Osteoblast (primary cell): ENCODE data around the gene KIRREL2. TPM values are rescaled to one million over a fixed set of nuclear protein-coding genes. Genes with fewer than 3 reads are reported as not detected.

ENCODE experiments used
- DNase-seq: peaks from one replicate; pipeline ENCODE4 v3.0.0; 2011; ENCODE audit warnings: low spot score, mixed read lengths; ENCODE audit not compliant: insufficient read length; ENCODE audit errors: missing footprints
- H2AFZ ChIP-seq: 2 replicates; pipeline ENCODE4 v1.6.0; 2011; ENCODE audit warnings: mild to moderate bottlenecking, low read length
- H3K27ac ChIP-seq: 2 replicates; pipeline ENCODE4 v1.5.1; 2011; ENCODE audit warnings: mild to moderate bottlenecking, low read depth, low read length, moderate library complexity
- H3K27me3 ChIP-seq: 2 replicates; pipeline ENCODE4 v1.6.0; 2012; ENCODE audit warnings: mild to moderate bottlenecking, control low read depth, inconsistent platforms, low read length, moderate library complexity; ENCODE audit not compliant: insufficient read depth
- H3K36me3 ChIP-seq: 2 replicates; pipeline ENCODE4 v1.5.1; 2011; ENCODE audit warnings: mild to moderate bottlenecking, low read length, control low read depth, moderate library complexity; ENCODE audit not compliant: insufficient read depth
- H3K4me1 ChIP-seq: 2 replicates; pipeline ENCODE4 v1.5.1; 2011; ENCODE audit warnings: mild to moderate bottlenecking, low read length, control low read depth, moderate library complexity; ENCODE audit not compliant: insufficient read depth
- H3K4me2 ChIP-seq: 2 replicates; pipeline ENCODE4 v1.6.0; 2011; ENCODE audit warnings: mild to moderate bottlenecking, low read length; ENCODE audit not compliant: insufficient read depth
- H3K4me3 ChIP-seq: fragments of 200-600 bp; sonication (generic); 3 replicates; pipeline ENCODE4 v1.5.1; 2012; ENCODE audit warnings: mild to moderate bottlenecking, low read length, inconsistent platforms; ENCODE audit not compliant: insufficient read depth
- H3K79me2 ChIP-seq: 2 replicates; pipeline ENCODE4 v1.6.0; 2012; ENCODE audit warnings: mild to moderate bottlenecking, low read length, control low read depth, inconsistent platforms; ENCODE audit not compliant: insufficient read depth
- H3K9me3 ChIP-seq: 2 replicates; pipeline ENCODE4 v1.5.1; 2011; ENCODE audit warnings: low read depth, low read length, control low read depth
- H4K20me1 ChIP-seq: 2 replicates; pipeline ENCODE4 v1.6.0; 2012; ENCODE audit warnings: mild to moderate bottlenecking, low read length, control low read depth; ENCODE audit not compliant: insufficient read depth
- CTCF ChIP-seq: IDR thresholded peaks from 2 replicates; pipeline ENCODE4 v1.5.1; 2011; ENCODE audit warnings: mild to moderate bottlenecking, low read depth, low read length, moderate library complexity; ENCODE audit errors: extremely low read depth
- total RNA-seq: library from RNA; depleted of rRNA; stranded (reverse); fragments of >200 nt; gene quantifications from 2 replicates; pipeline ENCODE4 v1.2.3, GENCODE V29; 2012

Gene KIRREL2
- total RNA-seq, 1 donor = not detected

- no peak for DNase-seq
- Histone ChIP-seq H3K4me2 (no peak overlapping the region), H3K9me3 (no peaks in the 10 kb centered on the region), H3K27me3 (peaks cover 5% of the 10 kb centered on the region), H3K4me3 (no peak overlapping the region), H3K36me3 (no peaks in the 10 kb centered on the region), H3K4me1 (no peaks in the 10 kb centered on the region), H3K27ac (no peak overlapping the region), H3K79me2 (no peaks in the 10 kb centered on the region), H2AFZ (no peak overlapping the region), H4K20me1 (no peaks in the 10 kb centered on the region)
- no peak for TF ChIP-seq CTCF
These were observed 38.3 kb upstream of the KIRREL2 start for GRCh38 chr19:35818445-35818844.

GRCh38 chr19:35822579-35822978 lies 34.1 kb upstream of the KIRREL2 start:
- Histone ChIP-seq H2AFZ (no peak overlapping the region), H3K79me2 (no peaks in the 10 kb centered on the region), H3K4me2 (no peak overlapping the region), H3K27me3 (peaks cover 5% of the 10 kb centered on the region), H3K9me3 (no peaks in the 10 kb centered on the region), H4K20me1 (no peaks in the 10 kb centered on the region), H3K27ac (no peak overlapping the region), H3K4me3 (no peak overlapping the region), H3K4me1 (no peaks in the 10 kb centered on the region), H3K36me3 (no peaks in the 10 kb centered on the region)
- TF ChIP-seq CTCF = no peak
- DNase-seq = no peak

DNA sequence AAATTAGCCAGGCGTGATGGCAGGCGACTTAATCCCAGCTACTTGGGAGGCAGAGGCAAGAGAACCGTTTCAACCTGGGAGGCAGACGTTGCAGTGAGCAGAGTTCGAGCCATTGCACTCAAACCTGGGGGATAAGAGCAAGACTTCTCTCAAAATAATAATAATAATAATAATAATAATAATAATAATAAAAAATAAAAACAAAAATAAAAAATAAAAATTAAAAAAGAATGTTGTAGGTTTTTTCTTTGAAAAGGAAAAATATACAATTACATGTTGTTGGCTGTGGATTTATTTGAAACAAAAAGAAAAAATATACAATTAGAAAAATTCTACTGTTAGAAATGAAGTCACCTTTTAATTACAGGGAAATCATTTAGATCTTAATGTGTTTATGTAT lies 32.6 kb upstream of the KIRREL2 start:
- DNase-seq = no peak
- Histone ChIP-seq H3K79me2 (no peaks in the 10 kb centered on the region), H3K27me3 (no peaks in the 10 kb centered on the region), H3K4me3 (no peak overlapping the region), H4K20me1 (no peaks in the 10 kb centered on the region), H3K9me3 (no peaks in the 10 kb centered on the region), H2AFZ (no peak overlapping the region), H3K4me1 (no peaks in the 10 kb centered on the region), H3K36me3 (no peaks in the 10 kb centered on the region), H3K27ac (no peak overlapping the region), H3K4me2 (no peak overlapping the region)
- no peak for TF ChIP-seq CTCF

DNA sequence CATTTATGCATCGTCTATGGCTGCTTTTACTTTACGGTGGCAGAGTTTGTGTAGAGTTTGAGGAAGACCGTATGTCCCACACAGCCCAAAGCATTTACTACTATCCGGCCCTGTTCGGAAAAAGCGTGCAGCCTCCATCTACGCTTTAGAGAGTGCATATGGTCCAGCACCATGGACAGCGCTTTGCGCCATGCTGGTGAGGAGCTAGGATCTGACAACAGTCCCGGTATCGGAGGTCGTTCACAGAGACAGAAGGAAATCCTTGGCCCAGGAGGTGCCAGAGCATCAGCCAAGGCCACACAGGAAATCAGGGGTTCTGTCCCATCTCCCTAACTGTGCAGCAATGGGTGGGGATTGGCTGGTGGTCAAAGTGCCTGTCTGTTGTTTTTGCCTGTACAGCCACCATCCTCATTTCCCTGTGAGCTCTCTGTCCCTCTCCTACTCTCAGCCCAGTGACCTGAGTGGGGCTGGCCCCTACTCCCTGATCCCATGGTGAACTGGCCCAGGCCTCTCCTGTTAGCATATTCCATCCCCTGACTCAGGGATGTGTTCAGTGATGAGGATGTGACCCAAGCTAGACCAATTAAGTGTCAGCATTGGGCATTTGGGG lies 27.9 kb upstream of the KIRREL2 start:
- no peak overlapping the region for H3K4me3 ChIP-seq
- no peaks in the 10 kb centered on the region for H4K20me1 ChIP-seq
- H3K4me1 ChIP-seq = no peaks in the 10 kb centered on the region
- H3K79me2 ChIP-seq = no peaks in the 10 kb centered on the region
- no peak overlapping the region for H3K27ac ChIP-seq
- H3K9me3 ChIP-seq = no peaks in the 10 kb centered on the region
- DNase-seq = peak; percentile 95
- H2AFZ ChIP-seq = no peak overlapping the region
- TF ChIP-seq CTCF = no peak
- no peaks in the 10 kb centered on the region for H3K27me3 ChIP-seq
- no peaks in the 10 kb centered on the region for H3K36me3 ChIP-seq
- no peak overlapping the region for H3K4me2 ChIP-seq
